Measurements from ENCODE around the gene EXOC6.
"Not testable (repeated sequence)": the region's sequence is repeated elsewhere in the genome, so short reads cannot be mapped to it uniquely, and the experiment has no call there.

Gene EXOC6

DNA sequence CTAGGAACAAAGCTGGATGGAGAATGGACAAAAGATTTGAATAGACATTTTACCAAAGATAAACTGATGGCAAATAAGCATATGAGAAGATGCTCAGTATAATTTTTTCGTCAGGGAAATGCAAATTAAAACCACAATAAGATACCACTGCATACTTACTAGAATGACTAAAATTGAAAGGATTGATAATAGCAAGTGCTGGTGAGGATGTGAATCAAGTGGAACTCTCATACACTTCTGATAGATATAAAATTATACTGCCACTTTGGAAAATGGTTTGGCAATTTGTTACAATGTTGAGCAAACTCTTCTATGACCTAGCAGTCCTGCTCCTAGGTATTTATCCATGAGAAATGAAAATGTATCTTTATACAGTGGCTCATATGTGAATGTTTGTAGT lies 83.3 kb downstream of the EXOC6 start:
- in situ Hi-C loops (cut with MboI; ENCODE audit: low sequenced_read_pairs), result no loop called here

DNA sequence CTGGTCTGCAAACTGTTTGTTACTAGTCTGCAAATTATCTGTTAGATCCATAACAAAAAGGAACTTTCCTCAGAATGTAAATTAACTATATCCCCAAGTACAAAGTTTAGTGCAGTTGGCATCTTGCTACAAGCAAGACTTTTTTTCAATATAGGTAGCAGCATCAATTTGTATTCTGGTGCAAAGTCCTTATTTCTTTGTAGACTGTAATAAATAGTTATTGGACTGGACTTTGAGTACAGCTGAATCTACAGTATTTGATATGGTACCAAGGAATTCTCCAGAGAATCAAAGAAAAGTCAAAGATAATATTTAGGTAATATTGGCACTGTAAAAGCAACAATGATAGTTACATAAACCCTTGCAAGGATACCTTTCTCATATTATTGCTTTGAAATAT lies 89.6 kb downstream of the EXOC6 start:
- in situ Hi-C loops (cut with MboI; ENCODE audit: low sequenced_read_pairs), result no loop called here

DNA sequence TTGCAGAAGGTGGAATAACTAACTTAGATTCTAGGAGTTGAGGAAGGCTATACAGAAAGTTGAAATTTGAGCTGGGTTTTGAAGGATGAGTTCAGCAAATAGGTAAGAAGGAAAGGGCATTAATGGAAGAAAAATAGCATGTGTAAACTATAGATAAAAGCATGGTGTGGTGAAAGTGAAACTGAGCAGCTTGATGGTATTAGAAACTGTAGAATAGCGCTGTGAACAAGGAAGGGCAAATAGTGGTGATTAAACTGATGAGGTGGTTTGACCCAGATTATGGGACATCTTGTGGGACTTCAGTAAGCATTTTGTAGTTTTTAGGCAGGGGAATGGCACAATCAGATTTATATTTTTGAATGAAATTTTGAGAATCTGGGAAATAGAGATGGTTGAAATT lies 90.5 kb downstream of the EXOC6 start:
- in situ Hi-C loops (cut with MboI; ENCODE audit: low sequenced_read_pairs), result no loop called here

DNA sequence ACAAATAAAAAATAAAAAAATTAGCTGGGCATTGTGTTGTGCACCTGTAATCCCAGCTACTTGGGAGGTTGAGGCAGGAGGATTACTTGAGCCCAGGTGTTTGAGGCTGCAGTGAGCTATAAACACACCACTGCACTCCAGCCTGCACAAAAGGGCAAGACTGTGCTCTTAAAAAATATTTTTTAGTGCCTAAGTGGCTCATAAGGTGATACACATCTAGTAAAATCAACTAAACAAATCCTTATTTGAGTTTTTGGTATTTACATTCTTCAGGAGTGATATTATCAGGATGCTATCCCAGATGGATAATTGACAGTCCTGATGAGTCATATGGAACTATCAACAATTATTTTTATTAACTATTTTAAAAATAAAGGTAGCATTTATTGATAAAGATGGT lies 93.9 kb downstream of the EXOC6 start:
- in situ Hi-C loops (cut with MboI; ENCODE audit: low sequenced_read_pairs), result no loop called here

DNA sequence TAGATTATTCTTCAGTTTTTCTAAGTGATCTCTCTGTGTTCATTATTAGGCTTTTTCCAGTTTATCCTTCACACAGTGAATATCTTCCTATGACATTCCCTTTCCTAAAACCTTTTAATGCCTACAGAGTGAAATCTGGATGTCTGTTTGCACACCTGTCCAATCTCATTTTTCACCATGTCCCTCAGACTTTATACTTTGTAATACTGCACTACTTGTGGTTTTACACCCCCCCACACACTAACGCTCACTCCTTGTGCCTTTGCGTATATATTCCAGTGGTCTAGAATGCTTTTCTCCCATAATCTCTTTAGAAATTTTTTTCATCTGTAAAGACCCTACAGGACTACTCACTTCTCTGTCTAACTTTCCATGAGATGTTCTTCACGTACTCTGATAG lies 98.2 kb downstream of the EXOC6 start:
- in situ Hi-C loops (cut with MboI; ENCODE audit: low sequenced_read_pairs), result no loop called here

DNA sequence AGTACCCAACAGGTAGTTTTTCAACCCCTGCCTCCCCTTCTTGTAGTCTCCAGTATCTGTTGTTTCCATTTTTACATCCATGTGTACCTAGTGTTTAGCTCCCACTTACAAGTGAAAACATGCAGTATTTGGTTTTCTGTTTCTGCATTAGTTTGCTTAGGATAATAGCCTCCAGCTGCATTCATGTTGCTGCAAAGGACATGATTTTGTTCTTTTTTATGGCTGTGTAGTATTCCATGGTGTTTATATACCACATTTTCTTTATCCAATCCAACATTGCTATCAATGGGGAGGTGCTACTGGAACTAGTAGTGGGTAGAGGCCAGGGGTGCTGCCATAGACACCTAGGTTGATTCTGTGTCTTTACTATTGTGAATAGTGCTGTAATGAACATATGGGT lies 104.3 kb downstream of the EXOC6 start:
- in situ Hi-C loops (cut with MboI; ENCODE audit: low sequenced_read_pairs), result not testable (repeated sequence)

DNA sequence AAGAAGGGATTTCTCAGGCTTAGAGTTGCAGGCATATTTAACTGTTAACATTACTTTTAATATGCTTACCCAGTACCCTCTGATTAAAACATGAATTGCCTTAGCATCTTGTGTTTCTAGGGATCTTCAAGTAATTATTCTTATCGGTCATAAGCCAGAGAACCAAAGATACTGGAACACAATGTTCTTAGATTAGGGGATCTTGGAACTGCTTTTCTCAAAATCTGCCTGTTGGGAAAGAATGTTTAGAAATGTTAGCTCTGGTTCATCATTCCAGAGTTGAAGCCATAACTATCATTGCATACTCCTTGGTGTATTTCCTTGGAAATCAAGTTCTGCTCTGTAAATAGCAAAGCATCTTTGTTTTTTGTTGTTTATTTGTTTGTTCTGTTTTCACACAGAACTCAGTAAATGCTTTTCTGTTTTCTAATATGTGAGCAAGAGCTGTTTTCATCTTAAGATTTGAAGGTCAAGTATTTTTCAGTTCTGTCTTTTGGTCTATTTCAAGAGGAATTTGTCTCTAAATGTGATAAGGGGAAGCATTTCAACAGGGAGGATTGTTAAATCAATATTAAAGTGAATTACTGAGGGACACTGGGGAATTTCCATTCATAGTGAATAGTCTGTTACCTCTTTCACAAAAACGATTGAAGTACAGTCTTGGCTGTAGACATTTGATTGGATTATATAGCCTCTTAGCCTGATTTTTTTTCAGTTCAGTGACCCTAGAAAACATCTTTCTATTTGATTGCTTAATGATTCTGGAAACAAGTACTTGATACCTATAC lies 109.1 kb downstream of the EXOC6 start:
- in situ Hi-C loops (cut with MboI; ENCODE audit: low sequenced_read_pairs), result no loop called here

DNA sequence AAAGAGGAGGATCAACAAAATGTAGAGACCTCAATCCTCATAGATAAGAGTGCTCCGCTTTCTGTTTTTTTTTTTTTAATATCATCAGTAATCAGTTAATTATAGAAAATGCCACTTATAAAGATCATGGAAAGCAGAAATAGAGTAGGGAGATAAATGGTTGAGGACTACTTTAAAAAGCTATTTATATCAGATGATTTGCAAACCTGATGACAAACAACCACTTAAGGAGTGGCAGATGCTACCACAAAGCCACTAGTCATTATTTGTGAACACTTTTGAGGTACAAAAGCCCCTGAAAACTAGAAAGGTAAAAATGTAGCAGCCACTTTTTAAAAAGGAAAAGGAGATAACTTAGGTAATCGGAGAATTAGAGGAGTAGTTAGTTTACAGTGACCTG lies 113.3 kb downstream of the EXOC6 start:
- in situ Hi-C loops (cut with MboI; ENCODE audit: low sequenced_read_pairs), result no loop called here

DNA sequence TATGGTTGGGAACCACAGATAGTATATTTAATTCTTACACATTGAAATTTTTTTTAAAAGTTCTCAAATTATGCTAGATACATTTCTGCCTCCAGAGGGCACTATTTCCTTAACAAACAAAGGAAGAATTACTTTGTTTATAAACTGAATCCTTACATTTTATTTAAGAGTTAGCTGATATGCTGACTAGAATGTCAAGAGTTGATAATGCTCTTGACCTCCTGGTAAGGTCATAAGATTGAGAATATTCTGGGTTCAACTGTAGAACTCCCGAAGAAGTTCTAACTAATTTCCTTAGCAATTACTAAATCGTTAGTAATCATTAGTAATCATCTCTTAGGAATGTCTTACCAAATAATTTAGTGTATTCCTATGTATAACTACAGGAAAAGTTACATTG lies 117.0 kb downstream of the EXOC6 start:
- in situ Hi-C loops (cut with MboI; ENCODE audit: low sequenced_read_pairs), result no loop called here

DNA sequence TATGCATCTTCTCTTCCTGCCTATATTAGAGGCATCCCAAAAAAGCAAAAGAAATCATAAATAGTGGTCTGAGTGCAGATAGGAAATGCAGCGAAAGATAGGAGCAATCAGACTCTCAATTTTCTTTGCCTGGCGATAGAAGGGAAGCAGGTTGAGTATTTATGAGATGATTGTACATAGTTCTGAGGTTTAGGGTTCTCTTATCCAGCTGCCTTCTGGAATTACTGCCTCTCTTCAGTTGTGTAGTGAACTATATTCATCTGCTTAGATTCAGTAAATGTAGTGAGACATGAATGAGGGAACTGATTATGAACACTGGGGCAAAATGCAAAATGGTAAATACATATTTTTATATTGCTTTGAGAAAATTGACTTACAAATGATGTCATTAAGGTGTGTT lies 119.3 kb downstream of the EXOC6 start:
- in situ Hi-C loops (cut with MboI; ENCODE audit: low sequenced_read_pairs), result no loop called here

DNA sequence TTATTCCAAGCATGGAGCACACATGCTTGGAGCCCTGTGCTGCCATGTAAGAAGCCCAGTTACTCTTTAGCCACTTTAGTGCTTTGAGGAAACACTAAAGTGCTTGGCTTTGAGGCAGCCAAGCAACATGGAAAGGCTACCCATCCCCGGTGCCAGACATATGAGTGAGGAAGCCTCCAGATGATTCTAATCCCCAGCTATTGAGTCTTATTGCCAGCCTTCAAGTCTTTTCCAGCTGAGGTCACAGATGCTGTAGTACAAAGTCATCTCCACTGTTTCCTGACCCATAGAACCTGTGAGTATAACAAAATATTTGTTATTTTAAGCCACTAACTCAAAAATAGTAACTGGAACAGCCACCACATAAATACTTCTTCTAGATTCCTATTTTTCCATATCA lies 120.8 kb downstream of the EXOC6 start:
- in situ Hi-C loops (cut with MboI; ENCODE audit: low sequenced_read_pairs), result no loop called here

DNA sequence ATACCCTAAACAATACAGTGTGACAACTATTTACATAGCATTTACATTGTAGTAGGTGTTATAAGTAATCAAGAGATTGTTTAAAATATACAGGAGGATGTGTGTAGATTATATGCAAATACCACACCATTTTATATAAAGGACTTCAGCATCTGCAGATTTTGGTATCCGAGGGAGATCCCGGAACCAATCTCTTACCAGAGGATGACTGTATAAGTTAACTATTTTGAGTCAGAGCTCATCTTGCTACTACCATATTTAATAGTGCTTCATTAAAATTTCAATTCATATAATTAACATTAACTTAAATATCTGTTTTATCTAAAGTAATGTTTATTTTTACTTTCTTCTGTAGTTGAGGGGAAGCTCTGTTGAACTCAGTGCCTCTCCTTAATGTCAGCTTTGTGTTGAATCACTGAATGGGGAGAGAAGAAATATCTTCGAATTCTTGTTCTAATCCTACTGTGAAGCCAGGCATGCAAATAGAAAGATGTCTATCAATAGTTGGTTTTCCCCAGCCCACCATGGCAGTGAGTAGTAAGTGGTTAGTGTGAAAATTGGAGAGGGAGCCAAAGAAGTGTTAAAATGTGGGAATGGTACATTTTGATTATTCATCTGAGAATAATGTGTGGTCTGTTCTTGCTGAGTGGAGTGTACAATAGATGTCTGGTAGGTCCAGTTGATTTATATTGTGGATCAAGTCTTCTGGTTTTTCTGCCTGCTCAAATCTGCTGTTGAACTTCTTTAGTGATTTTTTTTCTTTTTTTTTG lies 122.2 kb downstream of the EXOC6 start:
- in situ Hi-C loops (cut with MboI; ENCODE audit: low sequenced_read_pairs), result no loop called here

DNA sequence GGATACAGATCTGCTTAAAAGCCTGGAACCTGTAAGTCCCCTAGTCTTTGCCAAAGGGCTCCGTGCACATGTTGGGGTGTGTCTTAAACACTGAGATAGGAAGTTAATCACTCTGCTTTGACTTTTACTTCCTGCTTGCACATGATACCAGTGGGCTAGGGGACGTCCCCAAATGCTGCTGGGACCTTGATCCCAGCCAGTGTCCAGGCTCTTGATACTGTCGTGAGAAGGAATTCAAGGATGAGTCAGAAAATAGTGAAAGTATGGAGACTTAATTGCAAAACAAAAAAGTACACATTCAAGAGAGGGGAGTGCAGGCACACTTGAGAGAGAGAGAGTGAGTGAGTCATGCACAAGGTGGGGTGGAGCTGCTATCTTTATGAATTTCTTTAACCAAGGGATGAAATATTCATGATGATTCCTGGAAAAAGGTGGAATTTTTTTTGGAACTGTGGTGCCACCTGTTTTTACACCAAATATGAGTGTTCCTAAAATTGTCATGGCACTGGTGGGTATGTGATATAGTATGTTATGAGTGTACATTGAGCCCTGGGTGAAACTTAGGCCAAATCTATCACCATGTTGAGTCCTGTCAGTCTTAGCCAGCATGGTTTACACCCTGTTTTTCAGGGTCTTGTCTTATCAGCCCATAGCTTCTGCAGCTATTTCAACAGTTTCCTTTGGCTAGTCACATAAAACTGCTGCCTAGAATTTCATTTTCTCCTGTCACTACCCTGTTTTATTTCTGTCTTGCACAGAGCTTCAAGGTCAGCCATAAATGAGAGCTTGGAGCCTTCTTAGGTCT lies 123.9 kb downstream of the EXOC6 start:
- in situ Hi-C loops (cut with MboI; ENCODE audit: low sequenced_read_pairs), result no loop called here

DNA sequence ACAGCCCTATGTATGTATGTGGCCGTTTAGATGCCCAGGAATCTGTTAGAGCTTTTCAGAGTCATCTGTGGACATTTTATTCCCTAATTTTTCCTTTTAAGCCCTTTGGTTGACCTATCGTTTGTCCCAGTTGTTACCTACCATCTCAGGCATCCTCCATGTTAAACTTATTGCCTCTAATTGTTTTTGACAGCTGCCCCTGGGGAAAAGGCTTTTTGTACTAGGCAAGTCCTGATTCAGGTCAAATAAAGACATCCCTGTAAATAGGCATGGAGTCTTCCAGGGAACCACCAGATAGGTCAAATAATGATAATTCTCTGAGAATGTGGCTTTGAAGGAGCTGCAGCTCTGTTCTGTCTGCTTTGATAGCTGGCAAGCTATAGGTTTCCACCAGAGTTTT lies 124.6 kb downstream of the EXOC6 start:
- in situ Hi-C loops (cut with MboI; ENCODE audit: low sequenced_read_pairs), result no loop called here

DNA sequence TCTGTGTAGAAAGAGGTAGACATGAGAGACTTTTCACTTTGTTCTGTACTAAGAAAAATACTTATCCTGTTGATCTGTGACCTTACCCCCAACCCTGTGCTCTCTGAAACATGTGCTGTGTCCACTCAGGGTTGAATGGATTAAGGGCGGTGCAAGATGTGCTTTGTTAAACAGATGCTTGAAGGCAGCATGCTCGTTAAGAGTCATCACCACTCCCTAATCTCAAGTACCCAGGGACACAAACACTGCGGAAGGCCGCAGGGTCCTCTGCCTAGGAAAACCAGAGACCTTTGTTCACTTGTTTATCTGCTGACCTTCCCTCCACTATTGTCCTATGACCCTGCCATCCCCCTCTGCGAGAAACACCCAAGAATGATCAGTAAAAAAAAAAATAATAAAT lies 128.0 kb downstream of the EXOC6 start:
- in situ Hi-C loops (cut with MboI; ENCODE audit: low sequenced_read_pairs), result not testable (repeated sequence)

DNA sequence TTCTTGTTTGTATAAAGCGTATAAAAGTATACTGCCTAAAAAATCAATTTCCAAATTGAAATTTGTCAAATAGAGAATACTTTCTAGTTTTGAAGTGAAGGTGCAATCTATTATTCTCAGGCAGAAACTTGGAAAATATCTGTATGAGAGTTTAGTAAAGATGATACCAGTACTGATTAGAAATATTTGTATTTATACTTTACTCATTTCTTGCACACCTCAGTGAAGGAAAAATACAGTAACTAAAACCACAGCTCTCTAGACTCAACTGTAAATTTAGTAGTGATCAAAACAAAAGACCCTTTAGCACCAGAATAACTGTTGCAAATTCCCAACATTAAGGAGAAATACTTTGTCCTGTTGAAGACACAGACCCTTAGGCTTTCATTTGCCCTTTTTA lies 140.9 kb downstream of the EXOC6 start:
- in situ Hi-C loops (cut with MboI; ENCODE audit: low sequenced_read_pairs), result no loop called here

DNA sequence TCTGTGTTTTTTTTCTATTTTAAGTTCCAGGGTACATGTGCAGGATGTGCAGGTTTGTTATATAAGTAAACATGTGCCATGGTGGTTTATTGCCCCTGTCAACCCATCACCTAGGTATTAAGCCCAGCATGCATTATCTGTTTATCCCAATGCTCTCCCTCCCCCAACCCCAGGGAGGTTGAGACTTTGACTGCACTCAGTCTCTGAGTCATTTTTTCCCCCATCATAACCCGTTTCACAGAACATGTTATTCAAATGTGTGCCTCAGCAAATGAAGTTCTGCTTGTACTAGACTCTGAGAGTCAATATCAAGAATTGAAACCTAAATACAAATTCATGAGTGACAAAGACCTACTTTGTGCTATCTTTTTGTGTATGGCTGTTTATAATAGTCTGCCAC lies 142.3 kb downstream of the EXOC6 start:
- in situ Hi-C loops (cut with MboI; ENCODE audit: low sequenced_read_pairs), result no loop called here

DNA sequence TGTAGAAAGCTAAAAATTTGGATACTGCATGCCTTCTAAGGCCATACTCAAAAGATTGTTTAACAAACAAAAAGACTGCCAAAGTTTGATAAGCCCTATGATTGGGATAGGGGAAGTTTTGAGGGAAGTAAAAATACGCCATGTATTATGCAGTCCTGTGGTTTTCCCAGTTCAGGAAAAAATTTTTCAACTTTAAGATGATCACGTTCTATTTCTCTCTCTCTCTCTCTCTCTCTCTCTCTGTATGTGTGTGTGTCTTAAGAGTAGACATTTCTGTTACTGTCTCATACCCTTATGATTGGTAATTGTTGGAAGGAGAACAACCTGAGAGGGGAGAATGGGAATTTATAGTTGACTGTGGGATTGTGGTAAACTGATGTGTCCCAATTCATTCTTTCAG lies 143.2 kb downstream of the EXOC6 start:
- in situ Hi-C loops (cut with MboI; ENCODE audit: low sequenced_read_pairs), result no loop called here

DNA sequence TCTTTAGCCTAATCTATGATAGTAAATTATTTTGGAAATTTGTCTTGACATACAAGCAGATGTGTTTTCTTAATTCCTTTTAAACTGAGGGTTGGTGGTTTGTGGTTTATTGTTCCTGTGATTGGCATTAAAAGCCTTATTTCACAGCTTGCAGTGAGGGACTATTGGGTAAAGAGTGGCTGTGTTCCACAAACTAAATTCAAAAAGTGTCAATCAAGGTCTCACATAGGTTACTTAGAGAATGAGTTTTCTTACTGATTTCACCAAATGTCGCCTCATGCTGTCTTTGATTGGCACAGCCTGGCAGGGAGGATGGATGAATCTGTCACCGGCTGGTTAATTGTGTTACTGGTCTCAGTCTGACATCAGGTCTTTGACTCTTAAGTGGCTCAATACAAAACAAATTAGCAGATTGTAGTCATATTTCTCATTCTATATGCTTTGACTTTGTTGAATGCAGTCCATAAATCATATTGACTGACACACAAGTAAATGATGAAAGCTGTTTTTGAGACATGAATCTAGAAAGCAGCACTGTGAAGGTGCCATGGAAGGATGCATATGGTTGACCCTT lies 145.5 kb downstream of the EXOC6 start:
- in situ Hi-C loops (cut with MboI; ENCODE audit: low sequenced_read_pairs), result no loop called here

DNA sequence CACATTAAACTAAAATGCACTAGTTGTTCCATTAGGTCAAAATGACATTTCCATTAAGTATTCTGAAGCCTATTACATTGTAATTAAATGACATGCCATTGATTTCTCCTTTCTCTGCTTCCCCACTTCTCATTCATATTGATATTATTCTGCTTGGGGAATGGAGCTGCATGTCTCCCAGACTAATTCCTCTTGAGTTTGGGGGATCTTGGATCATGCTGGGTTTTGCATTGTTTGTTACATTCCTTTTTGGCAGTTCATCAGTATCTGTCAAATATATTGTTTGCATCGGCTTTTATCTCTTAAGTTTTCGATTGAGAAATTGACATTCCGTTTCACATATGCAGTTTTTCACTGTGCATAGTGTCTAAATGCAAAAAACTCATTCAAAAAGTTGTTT lies 147.2 kb downstream of the EXOC6 start:
- in situ Hi-C loops (cut with MboI; ENCODE audit: low sequenced_read_pairs), result no loop called here

DNA sequence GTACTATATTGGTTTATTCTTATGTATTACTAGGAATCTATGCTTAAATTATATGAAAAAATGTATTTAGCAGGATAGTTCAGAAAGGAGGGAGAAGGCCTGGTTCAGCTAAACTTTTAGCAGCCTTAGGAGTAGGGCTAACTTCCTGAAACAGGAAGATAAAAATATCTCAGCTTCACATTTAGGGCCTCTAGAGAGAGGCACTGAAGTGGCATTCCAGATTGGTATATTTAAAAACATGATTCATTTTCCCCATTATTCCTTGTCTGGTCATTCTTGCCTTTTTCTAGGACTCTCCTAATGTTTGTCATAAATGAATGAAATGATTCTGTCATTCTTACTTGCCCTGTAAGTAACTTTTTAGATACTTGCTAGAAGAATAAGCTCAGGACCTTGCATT lies 149.3 kb downstream of the EXOC6 start:
- in situ Hi-C loops (cut with MboI; ENCODE audit: low sequenced_read_pairs), result no loop called here
